Activated CD8-positive, alpha-beta T cell treated with anti-CD3 and anti-CD28 coated beads for 36 hours (primary cell): ENCODE measurements around the gene TBC1D22A. TPM values are rescaled to one million over a fixed set of nuclear protein-coding genes. Genes with fewer than 3 reads are reported as not detected.
"Not testable (repeated sequence)": the region's sequence is repeated elsewhere in the genome, so short reads cannot be mapped to it uniquely, and the experiment has no call there.

ENCODE experiments used
- ATAC-seq: fragments of 200-7000 bp; cut with Tn5 transposase; one replicate; pipeline ENCODE4 v1.10.0; 2021; ENCODE audit warnings: mild to moderate bottlenecking, moderate library complexity
- CTCF ChIA-PET: fragments of 350-600 bp; sonication (Branson Sonifier 250); formaldehyde crosslinking; loops from one replicate; lab custom pipeline; 2021; ENCODE audit warnings: antibody characterized with exemption; lab: Charles Lee
- POLR2A ChIA-PET: fragments of 350-600 bp; sonication (Branson Sonifier 250); formaldehyde crosslinking; loops from one replicate; lab custom pipeline; 2021; ENCODE audit warnings: antibody characterized with exemption; lab: Charles Lee
- DNase-seq: peaks from one replicate; pipeline ENCODE4 v3.0.0-alpha.2; 2020
- H3K27ac Mint-ChIP-seq: one replicate; pipeline ENCODE4 v1.8.0; 2021; ENCODE audit warnings: mild to moderate bottlenecking, mixed read lengths
- H3K27me3 Mint-ChIP-seq: one replicate; pipeline ENCODE4 v1.8.0; 2021; ENCODE audit warnings: mixed read lengths
- H3K36me3 Mint-ChIP-seq: one replicate; pipeline ENCODE4 v1.8.0; 2021; ENCODE audit warnings: low read depth, mixed read lengths
- H3K4me1 Mint-ChIP-seq: one replicate; pipeline ENCODE4 v1.8.0; 2021; ENCODE audit warnings: low read depth, mixed read lengths
- H3K4me3 Mint-ChIP-seq: one replicate; pipeline ENCODE4 v1.8.0; 2021; ENCODE audit warnings: mild to moderate bottlenecking, moderate library complexity, mixed read lengths
- H3K9me3 Mint-ChIP-seq: one replicate; pipeline ENCODE4 v1.8.0; 2021; ENCODE audit warnings: mixed read lengths
- CTCF ChIP-seq: fragments of 200-600 bp; IDR thresholded peaks from one replicate; pipeline ENCODE4 v1.8.0; 2022; ENCODE audit warnings: antibody characterized with exemption, mild to moderate bottlenecking
- intact Hi-C: fragments of 100-400 bp; cut with micrococcal nuclease; formaldehyde crosslinking; loops from one replicate; pipeline ENCODE4 v1.10.0; 2022
- total RNA-seq, 2 experiments: library from RNA; stranded (reverse); gene quantifications; one replicate each; pipeline ENCODE4 v1.2.3, GENCODE V29; 2021

TBC1D22A gene
- total RNA-seq, 2 experiments from 2014 or later: 41.0 to 42.8 TPM

DNA sequence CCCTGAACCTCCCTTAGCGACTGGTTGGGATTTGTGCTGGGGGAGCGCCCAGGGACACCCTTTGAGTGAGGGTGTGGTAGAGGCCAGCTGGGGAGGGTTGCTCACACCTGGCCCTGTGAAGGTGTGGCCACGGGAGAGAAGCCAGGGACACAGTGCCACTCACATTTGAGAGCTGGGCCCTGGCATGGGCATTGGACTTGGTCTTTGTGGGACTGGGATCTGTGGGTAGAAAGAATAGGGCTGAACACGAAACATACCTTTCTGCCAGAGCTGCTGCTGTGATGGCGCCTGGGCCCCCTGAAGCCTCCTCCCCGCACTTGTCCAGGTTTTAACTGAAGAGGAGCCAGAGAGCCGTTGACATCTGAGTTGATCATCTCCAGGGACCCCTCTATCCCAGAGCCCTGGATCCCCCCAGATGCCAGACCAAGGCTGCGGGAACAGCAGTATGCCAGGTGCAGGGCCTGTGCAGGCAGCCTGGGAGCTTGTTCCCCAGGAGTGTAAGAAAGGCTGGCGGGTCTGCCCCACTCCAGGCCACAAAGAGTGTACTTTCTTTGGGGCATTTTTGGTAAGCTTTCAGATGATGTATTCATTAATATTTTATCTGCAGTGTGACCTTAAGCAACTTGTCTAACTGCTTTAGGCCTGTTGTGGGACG, 284.1 kb downstream of the TBC1D22A start:
- ATAC-seq: no peak
- H3K27me3 Mint-ChIP-seq: no peaks in the 10 kb centered on the region

GRCh38 chr22:47047321-47048122, 285.1 kb downstream of the TBC1D22A start:
- DNase-seq (no peak), ATAC-seq (no peak)
- ChIA-PET POLR2A (interaction anchor here (0.7 kb wide), 1 partner anchor 25 kb away, joined by 3 read pairs; no protein-coding TSS in a partner anchor), CTCF (no interaction called here)
- H3K27me3 Mint-ChIP-seq: no peaks in the 10 kb centered on the region
- no peaks in the 10 kb centered on the region for H3K9me3 Mint-ChIP-seq
- intact Hi-C loops: no loop called here
- H3K4me1 Mint-ChIP-seq: peaks cover 38% of the 10 kb centered on the region
- TF ChIP-seq CTCF: no peak
- no peak overlapping the region for H3K27ac Mint-ChIP-seq
- H3K4me3 Mint-ChIP-seq: no peak overlapping the region
- H3K36me3 Mint-ChIP-seq: no peaks in the 10 kb centered on the region

More for the DNA sequence above, 284.1 kb downstream of the TBC1D22A start:
- POLR2A ChIA-PET: interaction anchor here (0.7 kb wide), 1 partner anchor 24 kb away, joined by 3 read pairs; no protein-coding TSS in a partner anchor
- no peak overlapping the region for H3K4me3 Mint-ChIP-seq
- no peaks in the 10 kb centered on the region for H3K36me3 Mint-ChIP-seq
- H3K27ac Mint-ChIP-seq: no peak overlapping the region
- intact Hi-C loops: no loop called here
- H3K4me1 Mint-ChIP-seq: peaks cover 42% of the 10 kb centered on the region
- no peaks in the 10 kb centered on the region for H3K9me3 Mint-ChIP-seq
- CTCF ChIA-PET: no interaction called here
- no peak for DNase-seq
- TF ChIP-seq CTCF: no peak

DNA sequence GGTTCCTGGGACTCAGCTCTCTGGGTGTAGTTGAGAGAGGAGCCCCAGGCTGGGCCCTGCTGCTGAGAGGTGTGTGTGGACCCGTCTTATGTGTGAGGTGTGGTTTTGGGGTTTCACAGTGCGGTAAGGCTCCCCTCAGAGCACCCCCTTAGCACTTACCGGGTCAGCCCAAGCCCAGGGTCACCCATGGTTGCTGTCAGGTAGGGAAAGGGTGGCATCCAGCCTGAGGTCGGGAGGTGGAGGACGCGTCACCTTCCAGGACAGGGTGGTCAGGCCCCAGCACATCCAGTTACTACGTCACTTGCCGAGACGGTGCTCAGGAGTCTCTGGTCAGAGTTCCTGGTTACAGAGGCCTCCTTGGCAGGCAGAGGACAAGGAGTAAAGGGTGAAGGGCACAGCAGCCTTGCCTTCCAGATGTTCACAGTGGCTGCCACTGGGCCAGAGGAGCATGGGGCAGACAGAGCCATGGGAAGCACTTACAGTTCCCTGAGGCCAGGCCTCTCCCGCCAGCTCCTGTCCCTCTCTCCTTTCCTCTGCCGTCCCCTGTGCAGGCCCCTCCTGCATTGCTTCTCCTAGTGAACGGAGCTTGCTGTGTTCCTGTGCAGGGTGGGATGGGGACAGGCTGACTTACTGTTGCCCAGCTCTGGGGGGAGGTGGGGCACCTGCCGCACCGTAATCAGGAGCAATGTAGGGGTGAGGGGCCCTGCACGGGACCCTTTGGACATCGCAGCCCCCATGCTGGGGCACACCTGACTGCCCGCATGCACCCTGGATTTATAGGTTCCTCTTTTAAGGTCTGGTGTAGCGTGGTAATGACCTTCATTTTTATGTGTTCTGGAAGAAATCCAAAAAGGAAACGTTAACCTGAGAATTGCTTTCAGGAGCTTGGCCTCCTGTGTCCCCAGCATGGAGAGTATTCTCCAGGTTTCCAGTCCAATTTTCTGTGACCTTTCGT, 285.9 kb downstream of the TBC1D22A start:
- Mint-ChIP-seq H3K27ac (no peak overlapping the region), H3K27me3 (no peaks in the 10 kb centered on the region), H3K4me1 (peaks cover 41% of the 10 kb centered on the region), H3K9me3 (no peaks in the 10 kb centered on the region), H3K36me3 (no peaks in the 10 kb centered on the region), H3K4me3 (no peak overlapping the region)
- CTCF ChIA-PET: interaction anchor here (0.6 kb wide), 1 partner anchor 134 kb away, joined by 3 read pairs; no protein-coding TSS in a partner anchor
- intact Hi-C loops: no loop called here
- ATAC-seq (peak; percentile 11), DNase-seq (no peak)
- TF ChIP-seq CTCF: no peak
- POLR2A ChIA-PET: interaction anchor here (1.5 kb wide), 1 partner anchor 10 kb away, joined by 4 read pairs; no protein-coding TSS in a partner anchor

GRCh38 chr22:47049078-47049624, 286.7 kb downstream of the TBC1D22A start:
- Mint-ChIP-seq H3K9me3 (no peaks in the 10 kb centered on the region), H3K4me1 (peaks cover 37% of the 10 kb centered on the region), H3K4me3 (no peak overlapping the region), H3K36me3 (peaks cover 2% of the 10 kb centered on the region), H3K27me3 (no peaks in the 10 kb centered on the region), H3K27ac (no peak overlapping the region)
- ChIA-PET CTCF (interaction anchor here (0.6 kb wide), 1 partner anchor 135 kb away, joined by 3 read pairs; no protein-coding TSS in a partner anchor), POLR2A (interaction anchor here (1.5 kb wide), 1 partner anchor 9 kb away, joined by 4 read pairs; no protein-coding TSS in a partner anchor)
- DNase-seq (no peak), ATAC-seq (no peak)
- TF ChIP-seq CTCF: no peak
- intact Hi-C loops: no loop called here

DNA sequence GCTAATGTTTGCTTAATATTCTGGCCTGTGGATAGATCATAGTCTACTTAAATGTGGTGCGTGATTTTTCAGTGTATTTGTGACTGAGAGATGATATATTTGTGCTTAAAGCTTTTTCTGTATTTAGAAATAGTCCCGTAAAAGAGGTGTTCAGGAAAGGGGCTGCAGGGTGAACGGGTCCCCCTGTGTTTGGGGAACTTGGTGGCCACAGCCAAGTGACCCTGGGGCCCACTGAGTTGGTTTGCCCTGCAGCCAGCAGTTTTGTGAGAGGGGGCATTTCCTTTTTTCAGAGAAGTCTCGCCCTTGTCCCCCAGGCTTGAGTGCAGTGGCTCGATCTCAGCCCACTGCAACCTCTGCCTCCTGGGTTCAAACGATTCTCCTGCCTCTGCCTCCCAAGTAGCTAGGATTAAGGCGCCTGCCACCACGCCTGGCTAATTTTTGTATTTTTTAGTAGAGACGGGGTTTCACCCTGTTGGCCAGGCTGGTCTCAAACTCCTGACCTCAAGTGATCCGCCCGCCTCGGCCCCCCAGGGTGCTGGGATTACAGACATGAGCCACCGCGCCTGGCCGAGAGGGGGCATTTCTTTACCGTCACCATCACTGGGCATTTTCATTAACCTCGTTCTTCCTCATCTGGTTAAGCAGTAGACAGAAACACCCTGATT, 287.4 kb downstream of the TBC1D22A start:
- CTCF ChIA-PET, H3K36me3 Mint-ChIP-seq, H3K27me3 Mint-ChIP-seq, ATAC-seq, DNase-seq, H3K4me3 Mint-ChIP-seq, H3K9me3 Mint-ChIP-seq, intact Hi-C loops: not testable (repeated sequence)
- Mint-ChIP-seq H3K27ac (peak overlapping the region; percentile 1), H3K4me1 (peaks cover 32% of the 10 kb centered on the region)
- POLR2A ChIA-PET: interaction anchor here (1.5 kb wide), 1 partner anchor 9 kb away, joined by 4 read pairs; no protein-coding TSS in a partner anchor
